ENCODE data around the gene ENAH.

DNA sequence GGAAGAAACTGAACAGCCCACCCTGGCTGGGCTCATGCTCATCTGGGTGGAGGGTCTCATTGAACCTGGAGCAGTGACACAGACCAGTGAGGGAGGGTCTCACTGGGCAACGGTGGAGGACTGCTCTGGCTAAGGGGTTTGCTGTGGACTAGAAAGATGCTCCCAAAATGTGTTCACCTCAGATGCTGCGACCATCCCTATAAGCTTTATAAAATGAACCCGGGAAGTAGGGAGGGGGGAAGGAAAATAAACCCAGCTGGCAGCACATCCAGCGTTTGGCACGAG is 190.6 kb downstream of the ENAH start:
- TF ChIP-seq, protein P1, sequence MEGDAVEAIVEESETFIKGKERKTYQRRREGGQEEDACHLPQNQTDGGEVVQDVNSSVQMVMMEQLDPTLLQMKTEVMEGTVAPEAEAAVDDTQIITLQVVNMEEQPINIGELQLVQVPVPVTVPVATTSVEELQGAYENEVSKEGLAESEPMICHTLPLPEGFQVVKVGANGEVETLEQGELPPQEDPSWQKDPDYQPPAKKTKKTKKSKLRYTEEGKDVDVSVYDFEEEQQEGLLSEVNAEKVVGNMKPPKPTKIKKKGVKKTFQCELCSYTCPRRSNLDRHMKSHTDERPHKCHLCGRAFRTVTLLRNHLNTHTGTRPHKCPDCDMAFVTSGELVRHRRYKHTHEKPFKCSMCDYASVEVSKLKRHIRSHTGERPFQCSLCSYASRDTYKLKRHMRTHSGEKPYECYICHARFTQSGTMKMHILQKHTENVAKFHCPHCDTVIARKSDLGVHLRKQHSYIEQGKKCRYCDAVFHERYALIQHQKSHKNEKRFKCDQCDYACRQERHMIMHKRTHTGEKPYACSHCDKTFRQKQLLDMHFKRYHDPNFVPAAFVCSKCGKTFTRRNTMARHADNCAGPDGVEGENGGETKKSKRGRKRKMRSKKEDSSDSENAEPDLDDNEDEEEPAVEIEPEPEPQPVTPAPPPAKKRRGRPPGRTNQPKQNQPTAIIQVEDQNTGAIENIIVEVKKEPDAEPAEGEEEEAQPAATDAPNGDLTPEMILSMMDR (IDR thresholded peaks at IDR 0.05), result no peak
- TF ChIP-seq POLR2A (IDR thresholded peaks at IDR 0.05), result no peak
